Measurements from ENCODE around the gene TAS2R46. TPM values are rescaled to one million over a fixed set of nuclear protein-coding genes. Genes with fewer than 3 reads are reported as not detected.
"Not testable (repeated sequence)": the region's sequence is repeated elsewhere in the genome, so short reads cannot be mapped to it uniquely, and the experiment has no call there.

The TAS2R46 gene
- total RNA-seq, 1 donor from 2014 or later: 7.0 TPM

DNA sequence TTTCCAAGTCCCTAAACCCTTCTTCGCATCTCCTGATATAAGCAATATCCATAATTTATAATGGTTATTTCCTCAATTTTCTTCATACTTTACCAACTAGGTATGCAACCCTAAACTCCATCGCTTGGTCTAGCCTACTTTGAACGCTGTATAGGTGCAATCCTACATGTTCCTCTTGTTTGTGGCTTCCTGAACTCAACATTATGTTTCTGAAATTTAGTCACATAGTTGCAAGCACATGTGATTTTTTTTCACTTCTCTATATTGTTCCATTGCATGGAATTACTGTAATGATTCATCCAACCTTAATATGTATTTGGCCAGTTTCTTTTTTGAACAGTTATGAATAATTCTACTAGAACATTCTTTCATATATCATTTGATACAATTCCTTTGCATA is 28.1 kb downstream of the TAS2R46 start:
- not testable (repeated sequence) for DNase-seq

DNA sequence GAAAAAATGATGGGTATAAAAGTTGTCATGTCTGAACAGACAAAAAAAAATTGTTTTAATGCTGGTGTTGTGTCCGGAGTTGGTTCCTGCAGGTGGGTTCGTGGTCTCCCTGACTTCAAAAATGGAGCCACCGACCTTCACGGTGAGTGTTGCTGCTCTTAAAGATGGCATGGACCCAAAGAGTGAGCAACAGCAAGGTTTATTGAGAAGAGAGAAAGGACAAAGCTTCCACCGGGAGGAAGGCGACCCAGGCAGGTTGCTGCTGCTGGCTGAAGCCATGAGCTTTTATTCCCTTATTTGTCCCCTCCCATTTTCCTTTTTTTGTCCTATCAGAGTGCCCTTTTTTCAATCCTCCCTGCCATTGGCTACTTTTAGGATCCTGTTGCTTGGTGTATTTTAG is 30.8 kb downstream of the TAS2R46 start, which contains the start of gene TAS2R31:
Gene TAS2R31 (minus strand): TSS at position 101 of the 400 bp plus-strand sequence. CDS start 72 bp downstream, at position 29.
- no peak for DNase-seq

DNA sequence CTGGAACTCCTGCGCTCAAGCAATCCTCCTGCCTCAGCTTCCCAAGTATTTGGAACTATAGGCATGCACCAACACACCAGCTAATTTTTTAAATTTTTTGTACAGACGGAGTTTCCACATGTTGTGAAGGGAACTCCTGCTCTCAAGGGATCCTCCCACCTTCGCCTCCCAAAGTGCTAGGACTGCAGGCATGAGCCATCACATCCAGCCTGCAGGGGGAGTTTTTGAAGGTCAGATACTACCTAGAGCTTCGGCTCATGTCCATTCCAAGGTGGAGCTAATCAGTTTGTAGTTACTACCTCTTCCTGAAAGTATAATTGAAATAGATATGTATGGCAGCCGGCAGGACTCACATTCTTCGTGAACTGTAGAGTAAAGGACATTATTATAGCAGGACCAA is 36.0 kb downstream of the TAS2R46 start:
- DNase-seq: no peak

DNA sequence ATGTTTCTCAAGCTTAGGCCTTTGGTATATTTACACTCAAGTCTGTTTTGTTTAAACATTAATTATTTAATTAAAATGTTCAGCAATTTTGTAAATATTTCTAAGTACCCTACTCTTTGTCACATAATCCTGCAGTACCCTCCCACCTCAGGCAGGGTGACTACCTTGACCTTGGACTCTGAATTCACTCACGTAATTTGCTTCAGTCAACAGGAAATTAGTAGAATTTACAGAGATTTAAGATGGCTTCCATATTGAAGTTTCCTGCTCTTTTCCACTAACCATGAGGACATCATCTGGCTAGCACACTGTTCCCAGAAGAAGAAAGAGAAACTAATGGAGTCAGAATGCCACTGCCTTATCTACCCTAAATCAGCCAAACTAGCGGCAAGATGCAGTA is 38.7 kb downstream of the TAS2R46 start:
- DNase-seq: no peak

DNA sequence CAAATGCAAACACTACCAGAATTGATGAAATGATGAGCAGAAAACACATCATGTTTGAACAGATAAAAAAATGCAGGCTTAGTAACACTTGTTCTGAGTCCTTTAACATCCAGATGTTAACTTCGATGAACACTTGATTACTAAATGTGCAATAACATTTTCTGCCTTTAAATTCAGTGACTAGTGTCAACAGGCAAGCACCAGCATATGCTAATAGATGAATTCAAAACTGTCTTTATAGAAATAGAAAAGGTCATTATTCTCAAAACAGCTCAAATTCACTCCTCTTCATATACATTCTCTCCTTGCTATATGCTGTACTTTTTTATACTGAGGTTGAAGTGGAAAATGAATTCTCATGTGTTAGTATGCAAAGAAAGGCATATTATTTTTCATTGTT is 39.6 kb downstream of the TAS2R46 start, which contains the start of gene TAS2R19:
Gene TAS2R19 (minus strand): TSS at position 101 of the 400 bp plus-strand sequence. CDS start 49 bp downstream, at position 52.
- no peak for DNase-seq

DNA sequence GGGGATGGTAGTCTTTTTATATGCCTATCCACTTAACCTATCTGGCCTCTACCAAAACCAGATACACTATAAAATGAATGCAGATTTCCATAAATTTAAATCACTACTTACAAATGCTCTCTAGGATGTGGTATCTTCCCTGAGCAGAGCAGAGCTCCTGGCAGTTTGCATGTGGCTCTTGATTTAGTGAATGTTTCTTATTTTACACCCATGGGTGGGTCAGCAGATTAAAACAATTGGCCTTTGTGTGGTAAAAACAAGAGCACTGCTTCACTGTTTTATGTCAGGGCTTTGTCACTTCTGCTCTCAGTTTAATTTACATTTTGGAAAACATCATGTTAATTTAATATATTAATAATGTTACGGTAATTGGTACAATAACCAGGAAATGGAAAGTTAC is 45.2 kb downstream of the TAS2R46 start:
- no peak for DNase-seq

DNA sequence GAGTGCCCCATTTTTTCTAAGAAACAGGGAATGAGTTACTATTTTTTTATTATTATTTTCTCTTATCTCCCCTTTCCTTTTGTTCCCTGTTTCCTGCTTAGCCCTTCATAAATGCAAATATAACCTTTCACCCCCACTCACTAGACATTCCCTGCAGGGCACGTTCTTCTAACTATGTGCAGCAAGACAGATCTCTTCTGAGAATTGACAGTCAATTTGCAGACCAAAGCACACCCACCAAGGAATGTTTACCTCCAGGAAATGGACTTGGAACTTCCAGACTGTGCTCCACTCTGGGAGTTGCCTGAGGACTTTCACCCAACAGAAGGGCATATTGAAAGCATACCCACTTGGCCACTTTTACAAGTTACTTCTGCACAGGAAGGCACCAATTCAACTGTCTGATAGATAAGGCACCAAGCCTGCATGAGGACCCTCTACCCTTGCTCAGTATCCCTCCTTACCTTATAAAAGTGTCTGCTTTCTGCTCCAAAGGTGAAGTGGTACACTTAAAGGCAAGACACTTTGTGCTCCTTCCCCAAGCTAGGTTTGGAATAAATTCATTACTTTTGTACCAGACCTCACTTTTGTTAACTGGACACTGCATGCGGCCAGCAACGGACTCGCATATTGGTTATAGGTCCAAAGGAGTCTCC is 46.2 kb downstream of the TAS2R46 start:
- no peak for DNase-seq

DNA sequence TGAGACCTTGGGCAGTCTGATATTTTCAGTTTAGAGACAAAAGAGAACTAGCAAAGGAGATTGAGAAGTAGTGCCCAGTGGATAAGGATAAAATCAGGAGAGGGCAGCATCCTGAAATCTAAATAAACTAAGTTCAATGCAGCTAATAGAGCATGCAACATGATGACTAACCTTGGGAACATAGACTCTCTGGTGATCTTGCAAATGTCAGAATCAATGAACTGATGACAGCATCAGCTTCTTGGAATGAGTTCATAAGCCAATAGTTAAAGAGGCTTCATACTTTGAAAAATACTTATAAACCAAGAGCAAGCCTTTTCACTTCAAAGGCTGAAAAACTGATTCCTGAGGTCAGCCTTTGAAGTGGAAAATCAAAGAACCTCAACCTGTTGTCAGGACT is 47.9 kb downstream of the TAS2R46 start:
- DNase-seq: no peak

Small RNAs within 50 kb of the gene (small RNA-seq; reads per million reads assigned to genes)
- not detected for gene AC018630.1 (ENCODE audit: low replicate concordance)

Other genes with a start within 250 kb of the TAS2R46 start
- gene TAS2R10, start 235.9 kb downstream of the TAS2R46 start, total RNA-seq: 1.7 TPM
- gene PRR4, start 212.8 kb downstream of the TAS2R46 start, total RNA-seq: 1.6 TPM
- gene PRH1, start 178.0 kb downstream of the TAS2R46 start, total RNA-seq: 46.6 TPM
- gene TAS2R13, start 152.7 kb downstream of the TAS2R46 start, total RNA-seq: 6.2 TPM
- gene PRH2, start 133.1 kb downstream of the TAS2R46 start, total RNA-seq: not detected
- gene TAS2R14, start 123.0 kb downstream of the TAS2R46 start, total RNA-seq: 6.8 TPM
- gene TAS2R50, start 75.4 kb downstream of the TAS2R46 start, total RNA-seq: 6.1 TPM
- gene TAS2R20, start 64.0 kb downstream of the TAS2R46 start, total RNA-seq: 10.4 TPM
- gene TAS2R19, start 39.7 kb downstream of the TAS2R46 start, total RNA-seq: 12.6 TPM
- 13.5 TPM for gene TAS2R31, start 30.9 kb downstream of the TAS2R46 start, total RNA-seq
- gene TAS2R43, start 30.0 kb upstream of the TAS2R46 start, total RNA-seq: 8.5 TPM
- gene TAS2R30, start 72.3 kb upstream of the TAS2R46 start, total RNA-seq: 18.1 TPM
- 4.1 TPM for gene SMIM10L1, start 108.9 kb upstream of the TAS2R46 start, total RNA-seq
- not detected for gene TAS2R42, start 124.6 kb upstream of the TAS2R46 start, total RNA-seq
- not detected for gene PRB3, start 207.4 kb upstream of the TAS2R46 start, total RNA-seq
- gene PRB4, start 248.1 kb upstream of the TAS2R46 start, total RNA-seq: not detected

All from skin of body (tissue), 3 donors.